Spinal cord (tissue), 10 donors: ENCODE data around the gene SMURF1. TPM values are rescaled to one million over a fixed set of nuclear protein-coding genes. Genes with fewer than 3 reads are reported as not detected.

Experiments
- DNase-seq, 6 donors: peaks; one replicate each; pipeline versions ENCODE4 v3.0.0 to v3.0.0-alpha.2; 2013 to 2015; ENCODE audit warnings: low spot score in 6 of 6, low read depth in 4 of 6
- H3K27ac ChIP-seq: one replicate; pipeline ENCODE4 v1.5.1; 2013; ENCODE audit warnings: low read depth, low read length, control low read depth
- H3K27me3 ChIP-seq: one replicate; pipeline ENCODE4 v1.6.1; 2013; ENCODE audit warnings: low read length; ENCODE audit not compliant: control insufficient read depth, insufficient read depth
- H3K36me3 ChIP-seq: one replicate; pipeline ENCODE4 v1.6.1; 2013; ENCODE audit warnings: low read length; ENCODE audit not compliant: control insufficient read depth, insufficient read depth
- H3K4me1 ChIP-seq: one replicate; pipeline ENCODE4 v1.6.1; 2013; ENCODE audit warnings: low read length; ENCODE audit not compliant: control insufficient read depth, insufficient read depth
- H3K4me3 ChIP-seq: one replicate; pipeline ENCODE4 v1.5.1; 2013; ENCODE audit warnings: low read depth, low read length, control low read depth
- H3K9me3 ChIP-seq: one replicate; pipeline ENCODE4 v1.6.1; 2013; ENCODE audit warnings: low read length; ENCODE audit not compliant: control insufficient read depth, insufficient read depth
- WGBS: methylation state at CpG from one replicate; pipeline ENCODE4 v1.1.5; 2013; ENCODE audit warnings: missing lambda C conversion rate; ENCODE audit not compliant: insufficient coverage; 5-methylcytosine and 5-hydroxymethylcytosine counted together
- polyA plus RNA-seq, 2 donors: library from polyadenylated mRNA; unstranded; fragments of 120-200 nt; gene quantifications; one replicate each; pipeline ENCODE4 v1.2.1, GENCODE V29; 2013; ENCODE audit not compliant: insufficient read length in 2 of 2
- total RNA-seq, 2 donors: library from RNA; depleted of rRNA in 1 of 2; stranded (reverse); fragments of 120-200 nt in 1 of 2; fragments of >200 nt in 1 of 2; gene quantifications; one replicate each; pipeline versions ENCODE4 v1.2.3 to v1.2.4, GENCODE V29; 2013 to 2014
- donor health status: healthy.

The SMURF1 gene
- total and polyA plus RNA-seq, 4 donors: 22.7 to 28.8 (median 26.8) TPM

GRCh38 chr7:99029466-99030435 is 114.2 kb downstream of the SMURF1 start:
- no peak overlapping the region for H3K27ac ChIP-seq
- H3K36me3 ChIP-seq: peaks cover 72% of the 10 kb centered on the region
- 96% methylated on average over 6 of the region's 9 CpGs for WGBS

DNA sequence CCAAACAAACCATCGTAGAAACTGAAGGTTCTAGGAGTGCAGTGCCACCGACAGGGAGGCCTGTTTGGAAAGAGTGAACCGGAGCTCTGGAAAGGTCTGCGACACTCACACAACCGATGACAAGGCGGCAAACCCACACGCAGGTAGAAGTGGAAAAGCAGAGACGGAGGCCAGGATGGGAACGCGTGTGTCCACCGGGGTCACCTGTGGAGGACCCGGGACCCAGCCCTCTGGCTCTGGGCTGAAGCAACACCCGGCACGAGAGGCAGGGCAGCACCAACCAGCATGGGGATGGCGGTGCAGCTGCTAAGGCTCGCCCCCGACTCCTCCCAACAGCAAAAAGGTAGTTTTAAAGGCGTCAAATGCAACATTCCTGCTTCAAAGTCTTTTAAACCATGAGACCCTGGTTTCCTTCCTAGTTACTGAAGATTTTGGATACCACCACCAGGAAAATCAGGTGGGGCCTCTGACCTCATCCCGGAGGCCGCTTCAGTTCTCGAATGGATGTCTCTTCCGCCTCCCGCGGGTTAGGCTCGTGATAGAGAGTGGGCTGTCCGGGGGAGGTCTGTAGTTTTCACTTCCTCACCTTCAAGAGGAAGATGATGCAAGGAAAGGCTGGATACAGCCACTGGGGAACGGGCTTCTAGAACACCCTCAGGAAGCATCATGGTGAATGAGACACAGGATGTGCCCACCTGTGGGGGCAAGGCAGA is 115.5 kb downstream of the SMURF1 start:
- peaks cover 59% of the 10 kb centered on the region for H3K36me3 ChIP-seq

More at GRCh38 chr7:99029466-99030435, 114.2 kb downstream of the SMURF1 start:
- H3K4me1 ChIP-seq: no peaks in the 10 kb centered on the region
- no peak overlapping the region for H3K4me3 ChIP-seq
- no peaks in the 10 kb centered on the region for H3K9me3 ChIP-seq
- DNase-seq: peak in 1 of 6 donors; percentile 16
- no peaks in the 10 kb centered on the region for H3K27me3 ChIP-seq

DNA sequence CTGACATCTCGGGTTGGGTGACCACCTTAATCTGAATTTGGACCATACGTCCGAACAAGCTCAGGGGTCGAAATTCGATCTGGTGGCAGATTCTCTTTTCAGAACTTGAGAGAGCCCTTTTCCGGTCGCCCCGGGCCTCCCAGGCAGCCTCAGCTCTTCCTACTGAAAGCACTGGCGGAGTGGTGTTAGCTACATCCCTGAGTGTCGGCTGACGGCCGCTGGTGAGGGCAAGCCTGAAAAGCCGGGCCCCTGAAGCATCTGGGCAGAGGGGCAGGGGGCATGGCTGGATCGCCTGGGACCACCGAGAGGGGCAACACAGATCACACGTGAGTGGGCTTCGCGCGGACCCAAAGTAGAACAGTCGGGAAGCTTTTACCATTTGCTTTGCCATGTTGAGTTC is 116.1 kb downstream of the SMURF1 start:
- no peaks in the 10 kb centered on the region for H3K27me3 ChIP-seq
- H3K4me1 ChIP-seq: no peaks in the 10 kb centered on the region
- no peak overlapping the region for H3K27ac ChIP-seq
- peaks cover 53% of the 10 kb centered on the region for H3K36me3 ChIP-seq
- no peaks in the 10 kb centered on the region for H3K9me3 ChIP-seq
- 90% methylated on average over 20 of the region's 20 CpGs for WGBS
- DNase-seq: no peak
- H3K4me3 ChIP-seq: no peak overlapping the region

More for the DNA sequence above, 115.5 kb downstream of the SMURF1 start:
- no peaks in the 10 kb centered on the region for H3K9me3 ChIP-seq
- H3K4me1 ChIP-seq: no peaks in the 10 kb centered on the region
- no peaks in the 10 kb centered on the region for H3K27me3 ChIP-seq
- H3K4me3 ChIP-seq: no peak overlapping the region
- WGBS: 95% methylated on average over 19 of the region's 27 CpGs
- no peak for DNase-seq
- no peak overlapping the region for H3K27ac ChIP-seq

- H3K27me3 ChIP-seq: no peaks in the 10 kb centered on the region
- no peak overlapping the region for H3K4me3 ChIP-seq
- no peak overlapping the region for H3K27ac ChIP-seq
- WGBS: 94% methylated on average over 1 of the region's 3 CpGs
- H3K9me3 ChIP-seq: no peaks in the 10 kb centered on the region
- H3K36me3 ChIP-seq: peaks cover 49% of the 10 kb centered on the region
- H3K4me1 ChIP-seq: no peaks in the 10 kb centered on the region
- no peak for DNase-seq
Measured at GRCh38 chr7:99027241-99027640, 116.7 kb downstream of the SMURF1 start.

DNA sequence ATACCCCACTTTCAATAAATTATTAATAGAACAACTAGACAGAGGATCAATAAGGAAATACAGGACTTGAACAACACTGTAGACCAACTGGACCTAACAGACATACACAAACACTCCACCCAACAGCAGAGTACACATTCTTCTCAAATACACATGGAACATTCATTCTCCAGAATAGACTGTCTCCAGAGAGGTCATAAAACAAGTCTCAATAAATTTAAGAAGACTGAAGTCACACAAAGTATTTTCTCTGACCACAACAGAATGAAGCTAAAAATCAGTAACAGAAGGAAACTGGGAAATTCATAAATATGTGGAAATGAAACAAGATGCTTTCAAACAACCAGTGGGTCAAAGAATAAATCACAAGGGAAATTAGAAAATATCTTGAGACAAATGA is 119.8 kb downstream of the SMURF1 start:
- no peak for DNase-seq
- Histone ChIP-seq H3K27me3 (no peaks in the 10 kb centered on the region), H3K9me3 (no peaks in the 10 kb centered on the region), H3K27ac (no peak overlapping the region), H3K36me3 (peaks cover 21% of the 10 kb centered on the region), H3K4me1 (no peaks in the 10 kb centered on the region), H3K4me3 (no peak overlapping the region)

- Histone ChIP-seq H3K36me3 (peaks cover 5% of the 10 kb centered on the region), H3K27me3 (no peaks in the 10 kb centered on the region), H3K9me3 (no peaks in the 10 kb centered on the region), H3K4me3 (no peak overlapping the region), H3K27ac (no peak overlapping the region), H3K4me1 (no peaks in the 10 kb centered on the region)
- peak in 1 of 6 donors; percentile 36 for DNase-seq
- 93% methylated on average over 2 of the region's 3 CpGs for WGBS
Measured at GRCh38 chr7:99021941-99022560, 121.9 kb downstream of the SMURF1 start.

- Histone ChIP-seq H3K4me3 (no peak overlapping the region), H3K9me3 (no peaks in the 10 kb centered on the region), H3K36me3 (peaks cover 12% of the 10 kb centered on the region), H3K27ac (no peak overlapping the region), H3K4me1 (no peaks in the 10 kb centered on the region), H3K27me3 (no peaks in the 10 kb centered on the region)
- no CpG with 5 or more reads among the region's 3 CpGs for WGBS
- no peak for DNase-seq
Measured at GRCh38 chr7:99020413-99020715, 123.5 kb downstream of the SMURF1 start.

DNA sequence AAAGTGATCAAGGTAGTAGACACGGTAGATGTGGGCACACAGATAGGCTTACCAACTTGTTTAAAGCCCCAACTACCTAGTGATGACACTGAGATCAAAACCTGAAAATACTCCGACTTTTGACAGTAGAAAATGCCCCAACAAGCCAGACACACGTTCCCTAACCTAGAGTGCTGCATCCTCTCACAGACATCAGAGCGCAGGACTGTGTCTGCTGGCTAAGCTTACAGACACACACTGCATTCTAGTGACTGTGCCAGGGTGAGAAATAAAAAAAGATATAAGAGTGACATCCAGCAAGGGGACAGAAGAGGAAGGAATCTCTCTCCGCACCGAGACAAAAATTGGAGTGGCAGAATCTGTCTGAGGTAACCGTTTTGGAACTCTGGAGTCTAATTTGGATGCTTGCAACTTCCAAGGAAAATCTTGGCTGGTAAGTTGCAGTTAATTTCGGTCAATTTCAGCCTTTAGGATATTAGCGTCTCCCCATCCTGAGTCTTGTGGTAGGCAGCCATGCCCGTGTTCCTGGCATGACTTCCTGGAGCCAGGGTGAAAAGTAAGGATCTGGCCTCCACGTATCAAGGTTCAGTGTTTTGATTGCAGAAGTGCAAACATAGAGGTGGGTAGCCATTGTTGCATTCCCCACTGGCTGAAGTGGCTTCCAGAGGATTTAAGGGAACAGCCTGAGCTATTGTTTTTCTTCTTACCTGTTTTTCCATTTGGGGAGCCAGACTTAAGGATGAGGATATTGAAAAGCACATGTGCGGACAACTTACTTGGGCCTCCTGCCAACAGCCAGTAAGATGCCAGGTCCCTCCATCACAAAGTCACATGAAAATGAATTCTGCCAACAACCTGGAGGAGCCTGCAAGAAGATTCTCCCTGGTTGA is 124.1 kb downstream of the SMURF1 start:
- Histone ChIP-seq H3K27ac (no peak overlapping the region), H3K4me3 (no peak overlapping the region), H3K9me3 (no peaks in the 10 kb centered on the region), H3K27me3 (no peaks in the 10 kb centered on the region), H3K4me1 (no peaks in the 10 kb centered on the region), H3K36me3 (peaks cover 18% of the 10 kb centered on the region)
- 90% methylated on average over 10 of the region's 12 CpGs for WGBS
- DNase-seq: no peak

DNA sequence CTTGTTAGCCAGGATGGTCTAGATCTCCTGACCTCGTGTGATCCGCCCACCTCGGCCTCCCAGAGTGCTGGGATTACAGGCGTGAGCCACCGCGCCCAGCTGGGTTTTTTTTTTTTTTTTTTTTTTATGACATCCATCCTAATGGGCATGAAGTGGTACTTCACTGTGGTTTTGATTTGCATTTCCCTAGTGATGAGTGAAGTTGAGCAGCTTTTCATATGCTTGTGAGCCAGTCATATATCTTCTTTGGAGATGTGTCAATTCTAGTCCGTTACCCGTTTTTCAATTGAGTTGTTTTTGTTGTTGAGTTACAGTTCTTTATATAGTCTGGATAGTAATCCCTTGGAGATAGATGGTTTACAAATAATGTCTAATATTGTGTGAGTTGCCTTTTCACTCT is 127.7 kb downstream of the SMURF1 start:
- Histone ChIP-seq H3K9me3 (no peaks in the 10 kb centered on the region), H3K27ac (no peak overlapping the region), H3K4me1 (no peaks in the 10 kb centered on the region), H3K27me3 (no peaks in the 10 kb centered on the region), H3K36me3 (peaks cover 52% of the 10 kb centered on the region), H3K4me3 (no peak overlapping the region)
- DNase-seq: no peak
- WGBS: 94% methylated on average over 2 of the region's 8 CpGs
